ENCODE measurements around the gene ZFP90.

The ZFP90 gene

DNA sequence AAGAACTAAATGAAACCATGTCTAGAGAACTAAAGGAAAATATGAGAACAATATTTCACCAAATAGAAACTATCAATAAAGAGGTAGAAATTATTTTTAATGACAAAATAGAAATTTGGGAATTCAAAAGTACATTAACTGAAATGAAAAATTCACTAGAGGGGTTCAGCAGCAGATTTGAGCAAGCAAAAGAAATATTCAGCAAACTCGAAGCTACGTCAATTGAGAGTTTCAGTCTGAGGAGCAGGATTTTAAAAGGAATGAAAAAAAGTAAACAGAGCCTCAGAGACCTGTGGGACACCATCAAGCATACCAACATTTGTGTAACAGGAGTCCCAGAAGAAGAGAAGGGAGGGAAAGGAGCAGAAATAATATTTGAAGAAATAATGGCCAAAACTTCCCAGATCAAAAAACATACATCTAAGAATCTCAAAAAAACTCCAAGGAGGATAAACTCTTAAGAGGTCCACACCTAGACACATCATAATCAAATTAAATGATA is 38.3 kb downstream of the ZFP90 start:
- DNase-seq (ENCODE audit: low read depth in 2 of 2): no peak

DNA sequence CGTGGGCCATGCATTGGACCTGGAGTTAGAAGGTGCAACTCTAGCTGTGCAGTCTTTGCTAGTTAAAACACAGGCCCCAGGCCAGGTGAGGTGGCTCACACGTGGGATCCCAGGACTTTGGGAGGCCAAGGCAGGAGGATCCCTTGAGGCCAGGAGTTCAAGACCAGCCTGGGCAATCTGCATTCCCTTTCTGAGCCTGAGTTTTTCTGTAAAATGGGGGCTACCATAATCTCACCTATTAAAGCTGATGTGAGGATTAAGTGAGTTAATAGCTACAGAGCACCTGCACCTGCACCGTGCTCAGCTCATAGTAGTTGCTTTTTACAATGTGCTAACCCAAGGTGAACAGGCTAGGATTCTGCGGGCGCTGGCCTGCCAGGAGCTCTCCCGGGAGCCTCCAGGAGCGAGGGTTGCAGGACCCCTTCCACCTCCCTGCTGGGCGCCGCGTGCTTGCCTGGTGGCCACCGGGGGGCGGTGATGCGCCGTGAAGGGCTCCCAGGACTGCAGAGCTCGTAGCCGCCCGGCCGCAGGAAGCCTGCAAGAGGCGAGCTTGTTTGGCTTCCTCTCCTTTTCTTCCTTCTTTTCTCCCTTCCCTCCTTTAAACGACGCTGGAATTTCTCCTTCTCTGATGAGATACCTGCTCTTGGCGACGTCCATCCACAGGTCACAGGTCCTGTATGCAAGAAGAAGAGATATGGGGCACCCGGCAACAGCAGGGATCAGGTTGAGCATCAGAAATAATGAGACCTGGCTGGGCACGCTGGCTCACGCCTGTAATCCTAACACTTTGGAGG is 51.3 kb downstream of the ZFP90 start:
- peak; percentile 54 to 73 for DNase-seq (ENCODE audit: low read depth in 2 of 2)

DNA sequence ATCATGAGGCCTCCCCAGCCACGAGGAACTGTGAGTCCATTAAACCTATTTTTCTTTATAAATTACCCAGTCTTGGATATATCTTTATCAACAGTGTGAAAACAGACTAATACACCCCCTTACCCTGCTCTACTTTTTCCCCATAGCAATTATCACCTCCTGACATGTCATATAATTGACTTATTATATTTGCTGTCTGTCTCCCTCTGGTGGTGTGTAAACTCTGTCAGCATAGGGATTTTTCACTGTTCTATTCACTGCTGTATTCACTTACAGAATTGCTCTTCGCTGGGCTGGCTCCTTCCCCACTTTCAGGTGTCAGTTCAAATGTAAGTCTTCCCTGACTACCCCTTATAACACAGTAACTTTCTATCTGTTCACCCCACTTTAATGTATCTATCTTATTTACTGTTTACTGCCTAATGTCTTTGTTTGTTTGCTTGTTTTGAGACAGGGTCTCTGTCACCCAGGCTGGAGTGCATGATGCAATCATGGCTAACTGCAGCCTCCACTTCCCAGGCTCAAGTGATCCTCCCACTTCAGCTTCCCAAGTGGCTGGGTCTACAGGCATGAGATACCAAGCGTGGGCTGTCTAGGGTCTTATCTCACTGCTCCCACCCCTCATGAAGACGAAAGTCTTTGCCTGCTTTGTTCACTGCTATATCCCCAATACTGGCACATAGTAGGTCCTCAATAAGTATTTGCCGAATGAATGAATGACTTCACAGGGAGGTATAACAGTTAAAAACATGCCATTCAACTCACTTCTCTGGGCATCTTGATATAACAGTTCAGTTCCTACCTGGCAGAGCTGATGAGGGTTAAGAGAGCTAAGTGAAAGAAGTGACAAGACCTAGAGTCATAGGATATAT is 53.6 kb downstream of the ZFP90 start:
- DNase-seq (ENCODE audit: low read depth in 2 of 2): no peak

DNA sequence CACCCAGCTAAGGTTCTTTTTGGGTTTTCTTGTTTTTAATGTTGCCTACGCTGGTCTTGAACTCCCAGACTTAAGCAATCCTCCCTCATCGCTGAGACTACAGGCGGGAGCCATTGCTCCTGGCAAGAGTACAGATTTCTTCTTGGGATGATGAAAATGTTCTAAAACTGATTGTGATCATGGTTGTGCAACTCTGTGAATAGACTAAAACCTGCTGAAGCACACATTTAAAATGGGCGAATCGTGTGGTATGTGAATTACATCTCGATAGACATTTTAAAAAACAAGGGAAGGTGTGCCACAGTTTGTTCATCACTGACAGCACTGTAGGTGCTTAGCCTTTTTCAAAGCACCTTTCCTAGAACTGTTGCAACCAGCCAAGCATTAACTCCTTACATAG is 57.2 kb downstream of the ZFP90 start:
- DNase-seq (ENCODE audit: low read depth in 2 of 2): no peak

DNA sequence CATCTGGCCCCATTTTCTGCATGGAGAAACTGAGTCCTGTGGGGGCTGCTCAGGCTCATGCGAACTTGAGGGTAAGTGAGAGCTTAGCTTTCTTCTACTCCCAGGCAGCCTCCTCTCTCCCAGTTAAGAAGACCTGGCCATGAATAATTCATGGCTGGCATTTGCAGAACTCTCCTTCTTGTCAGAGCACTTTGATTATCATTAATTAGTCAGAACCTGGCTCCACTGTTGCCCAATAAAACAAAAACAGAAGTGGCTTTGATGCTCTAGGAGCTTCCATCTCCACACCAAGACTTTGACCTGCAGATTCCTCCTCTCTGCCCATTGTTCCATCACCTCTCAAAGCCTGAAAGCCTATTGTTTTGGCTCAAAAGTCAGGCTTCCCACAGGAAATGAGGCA is 60.5 kb downstream of the ZFP90 start:
- DNase-seq (ENCODE audit: low read depth in 2 of 2): no peak

- DNase-seq (ENCODE audit: low read depth in 2 of 2): no peak
These were observed 66.7 kb downstream of the ZFP90 start for GRCh38 chr16:68605746-68606145.

GRCh38 chr16:68607443-68607842 is 68.4 kb downstream of the ZFP90 start:
- DNase-seq (ENCODE audit: low read depth in 2 of 2): no peak

GRCh38 chr16:68608330-68608729 is 69.2 kb downstream of the ZFP90 start:
- DNase-seq (ENCODE audit: low read depth in 2 of 2): no peak

DNA sequence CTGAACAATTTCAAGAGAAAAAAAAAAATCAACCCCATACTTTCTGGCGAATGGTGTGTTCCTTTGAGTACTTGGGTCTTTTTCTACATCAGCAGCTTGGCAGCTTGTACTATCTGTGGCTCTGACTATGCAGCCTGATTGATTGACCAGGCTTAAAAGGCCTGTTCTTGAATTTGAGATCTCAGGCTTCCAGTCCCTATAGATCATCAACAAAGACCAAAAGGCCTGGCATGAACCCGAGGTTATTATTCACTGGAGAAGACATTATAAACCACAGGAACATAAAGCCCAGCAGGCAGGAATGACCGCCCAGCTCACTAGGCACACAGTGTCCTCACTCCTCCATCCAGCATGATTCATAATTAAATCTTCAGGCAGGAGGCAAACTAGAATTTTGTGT is 73.9 kb downstream of the ZFP90 start:
- no peak for DNase-seq (ENCODE audit: low read depth in 2 of 2)

DNA sequence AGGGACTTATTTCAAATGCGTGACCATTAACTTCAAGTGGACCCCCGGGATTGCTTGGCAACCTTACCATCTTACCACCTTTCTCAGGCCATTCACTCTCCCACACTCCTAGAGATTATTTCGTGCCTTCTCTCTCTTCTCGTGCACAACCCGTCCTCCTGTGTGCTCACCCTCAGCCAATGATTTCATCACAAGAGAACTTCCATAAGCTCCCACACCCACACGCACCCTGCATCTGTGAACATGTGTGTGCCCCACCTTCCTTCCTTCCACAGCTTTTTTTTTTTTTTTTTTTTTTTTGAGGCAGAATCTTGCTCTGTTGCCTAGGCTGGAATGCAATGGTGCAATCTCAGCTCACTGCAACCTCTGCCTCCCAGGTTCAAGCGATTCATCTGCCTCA is 78.6 kb downstream of the ZFP90 start:
- no peak for DNase-seq (ENCODE audit: low read depth in 2 of 2)
